HepG2 (cell line): ENCODE results near the gene SBK1. TPM values are rescaled to one million over a fixed set of nuclear protein-coding genes. Genes with fewer than 3 reads are reported as not detected.

Experiments
- CC2D1A ChIP-seq: sonication (generic); formaldehyde crosslinking; IDR thresholded peaks from 2 replicates; pipeline ENCODE4 v1.8.1; 2023; ENCODE audit warnings: mild to moderate bottlenecking, missing genetic modification reagents
- CENPBD1 ChIP-seq: sonication (generic); formaldehyde crosslinking; IDR thresholded peaks from 2 replicates; pipeline ENCODE4 v1.8.0; 2022; ENCODE audit warnings: missing genetic modification reagents, low read depth, mild to moderate bottlenecking, borderline replicate concordance
- DR1 ChIP-seq: sonication (generic); formaldehyde crosslinking; IDR thresholded peaks from 2 replicates; pipeline ENCODE4 v1.8.0; 2021; ENCODE audit warnings: mild to moderate bottlenecking, missing genetic modification reagents, inconsistent platforms
- EHMT2 ChIP-seq: fragments of 200-600 bp; sonication (generic); IDR thresholded peaks from 2 replicates; pipeline ENCODE4 v1.7.0; 2017; ENCODE audit warnings: antibody characterized with exemption, low read depth, low read length, borderline replicate concordance
- GATAD1 ChIP-seq: IDR thresholded peaks from 2 replicates; pipeline ENCODE4 v1.6.1; 2016; ENCODE audit warnings: missing genetic modification reagents, missing compliant biosample characterization
- HMGA1 ChIP-seq: sonication (generic); formaldehyde crosslinking; conservative IDR thresholded peaks from 2 replicates; pipeline ENCODE4 v1.4.0; 2020; ENCODE audit warnings: missing genetic modification reagents
- HNF4G ChIP-seq, 2 experiments: sonication (generic) in 1 of 2; formaldehyde crosslinking in 1 of 2; IDR thresholded peaks; 2 replicates each; pipeline versions ENCODE4 v1.4.0 to v1.6.1; 2011 to 2020; ENCODE audit warnings: borderline replicate concordance in 2 of 2, low read depth in 2 of 2, mild to moderate bottlenecking in 2 of 2, low read length in 1 of 2, missing genetic modification reagents in 1 of 2, moderate library complexity in 1 of 2
- KDM1A ChIP-seq: IDR thresholded peaks from 2 replicates; pipeline ENCODE4 v1.6.1; 2016; ENCODE audit warnings: missing compliant biosample characterization
- MIER3 ChIP-seq: IDR thresholded peaks from 2 replicates; pipeline ENCODE4 v1.6.1; 2016; ENCODE audit warnings: missing compliant biosample characterization, borderline replicate concordance
- NFRKB ChIP-seq: fragments of 450-650 bp; IDR thresholded peaks from 2 replicates; pipeline ENCODE4 v1.6.1; 2017
- PCBP1 ChIP-seq: fragments of 200-400 bp; formaldehyde crosslinking; IDR thresholded peaks from 2 replicates; pipeline ENCODE4 v1.6.1; 2017; ENCODE audit warnings: mild to moderate bottlenecking, low read depth, low read length, borderline replicate concordance
- PHF5A ChIP-seq: IDR thresholded peaks from one replicate; pipeline ENCODE4 v1.6.1; 2018; ENCODE audit warnings: low read depth, missing genetic modification reagents; ENCODE audit not compliant: unreplicated experiment
- PRMT3 ChIP-seq: sonication (generic); formaldehyde crosslinking; IDR thresholded peaks from 2 replicates; pipeline ENCODE4 v1.8.1; 2022; ENCODE audit warnings: low read depth, mild to moderate bottlenecking, moderate library complexity, missing genetic modification reagents, borderline replicate concordance
- XRCC5 ChIP-seq: fragments of 200-400 bp; formaldehyde crosslinking; optimal IDR thresholded peaks from 2 replicates; pipeline ENCODE3; 2017; ENCODE audit warnings: mild to moderate bottlenecking, low read length
- ZFP36L1 ChIP-seq: sonication (generic); formaldehyde crosslinking; IDR thresholded peaks from 2 replicates; pipeline ENCODE4 v1.8.0; 2022; ENCODE audit warnings: mild to moderate bottlenecking, missing genetic modification reagents, moderate library complexity
- ZNF138 ChIP-seq: sonication (generic); formaldehyde crosslinking; IDR thresholded peaks from 2 replicates; pipeline ENCODE4 v1.5.0; 2020; ENCODE audit warnings: mild to moderate bottlenecking, low read depth, missing genetic modification reagents
- ZNF20 ChIP-seq: sonication (generic); formaldehyde crosslinking; IDR thresholded peaks from 2 replicates; pipeline ENCODE4 v1.4.0; 2020; ENCODE audit warnings: mild to moderate bottlenecking, moderate library complexity, missing genetic modification reagents
- ZNF350 ChIP-seq: sonication (generic); formaldehyde crosslinking; IDR thresholded peaks from 2 replicates; pipeline ENCODE4 v1.4.0; 2020; ENCODE audit warnings: mild to moderate bottlenecking, low read depth, missing genetic modification reagents, borderline replicate concordance
- ZNF430 ChIP-seq: sonication (generic); formaldehyde crosslinking; IDR thresholded peaks from 2 replicates; pipeline ENCODE4 v1.9.0; 2021; ENCODE audit warnings: mild to moderate bottlenecking, missing genetic modification reagents
- ZNF7 ChIP-seq: IDR thresholded peaks from 2 replicates; pipeline ENCODE4 v1.6.1; 2016; ENCODE audit warnings: missing biosample characterization, missing genetic modification reagents
- ZNF724P ChIP-seq: sonication (generic); formaldehyde crosslinking; IDR thresholded peaks from 2 replicates; pipeline ENCODE4 v1.8.0; 2022; ENCODE audit warnings: missing genetic modification reagents, borderline replicate concordance
- ZNF800 ChIP-seq: sonication (generic); formaldehyde crosslinking; IDR thresholded peaks from 2 replicates; pipeline ENCODE4 v1.4.0; 2020; ENCODE audit warnings: missing genetic modification reagents
- polyA plus RNA-seq, 8 experiments: library from polyadenylated mRNA; depleted of rRNA in 3 of 8; stranded (reverse) in 7 of 8; unstranded in 1 of 8; fragments of >200 nt; fragmentation: Illumina TruSeq in 4 of 8; extraction: Trizol in 4 of 8; gene quantifications; 2 replicates each; pipeline versions ENCODE4 v1.2.1 to v1.2.3, GENCODE V29; 2011 to 2016; ENCODE audit warnings: low read depth in 4 of 8, missing spikeins in 1 of 8, mixed read lengths in 1 of 8; ENCODE audit not compliant: insufficient read depth in 1 of 8
- total RNA-seq, 5 experiments: library from RNA; depleted of rRNA; stranded (reverse); fragments of >200 nt; fragmentation: Illumina TruSeq; extraction: Trizol; gene quantifications; 2 replicates each; pipeline ENCODE4 v1.2.3, GENCODE V29; 2016; ENCODE audit warnings: low read depth in 1 of 5
- TF ChIP-seq, protein P1 (sequence below): sonication (generic); formaldehyde crosslinking; IDR thresholded peaks from 2 replicates; pipeline ENCODE4 v1.4.0; 2020; ENCODE audit warnings: mild to moderate bottlenecking, missing genetic modification reagents
- TF ChIP-seq, protein P2 (sequence below): sonication (generic); formaldehyde crosslinking; IDR thresholded peaks from 2 replicates; pipeline ENCODE4 v1.8.0; 2022; ENCODE audit warnings: missing genetic modification reagents, mild to moderate bottlenecking, borderline replicate concordance
- TF ChIP-seq, protein P3 (sequence below): sonication (generic); formaldehyde crosslinking; IDR thresholded peaks from 2 replicates; pipeline ENCODE4 v1.4.0; 2020; ENCODE audit warnings: missing genetic modification reagents; ENCODE audit errors: not compliant biosample characterization

The SBK1 gene
- total and polyA plus RNA-seq, 2 of the 13 experiments (the other 11 are each of a cell fraction or from before 2014, with no cell fraction given) = 0.15 to 0.17 TPM

DNA sequence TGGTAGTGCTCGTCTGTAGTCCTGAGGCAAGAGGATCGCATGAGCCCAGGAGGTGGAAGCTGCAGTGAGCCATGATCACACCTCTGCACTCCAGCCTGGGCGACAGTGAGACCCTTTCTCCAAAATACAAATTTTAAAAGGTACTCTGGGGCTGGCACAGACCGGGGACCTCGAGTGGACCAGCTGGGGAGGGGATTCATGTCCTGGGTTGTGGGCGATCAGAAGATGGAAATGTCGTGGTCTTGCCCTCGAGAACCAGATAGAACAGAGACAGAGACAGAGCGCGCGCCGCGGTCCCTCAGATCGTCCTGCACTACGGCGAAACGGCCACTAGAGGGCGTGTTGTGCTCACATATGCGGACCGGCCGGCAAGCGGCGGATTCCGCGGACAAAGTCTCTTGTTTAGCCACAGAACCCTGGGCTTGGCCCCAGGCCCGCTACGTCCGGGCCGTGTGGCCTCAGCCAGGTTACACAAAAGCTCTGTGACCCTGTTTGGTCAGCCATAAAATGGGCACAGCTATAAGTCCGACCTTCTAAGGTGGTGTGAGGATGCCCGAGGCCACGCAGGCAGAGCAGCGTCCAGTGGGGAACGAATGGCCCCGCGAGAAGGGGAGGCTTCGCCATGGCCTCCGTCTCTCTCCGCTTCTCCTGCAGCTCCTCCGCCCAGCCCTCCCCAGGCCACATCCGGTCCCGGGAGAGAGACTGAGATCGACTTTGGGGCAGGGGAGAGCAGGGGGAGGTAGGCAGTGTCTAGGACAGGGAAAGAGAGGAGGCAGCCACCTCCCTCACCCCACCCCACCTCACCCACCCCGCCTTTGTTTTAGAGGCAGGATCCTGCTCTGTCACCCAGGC is 14.6 kb upstream of the SBK1 start (continued):
- TF ChIP-seq ZNF350 (CRISPR knock-in tag) (peak; percentile 83; the same call in 1 of the 2 replicates), GATAD1 (CRISPR knock-in tag) (0 out of 2 replicates have a peak, but pooled peaks have one; percentile 44), ZNF138 (CRISPR knock-in tag) (no peak), NFRKB (no peak), ZNF20 (no peak), EHMT2 (no peak), CC2D1A (CRISPR knock-in tag) (peak; percentile 81; the same call in 1 of the 2 replicates), PRMT3 (CRISPR knock-in tag) (no peak), ZNF724P (CRISPR knock-in tag) (peak; percentile 25; the same call in 1 of the 2 replicates), MIER3 (CRISPR knock-in tag) (peak; percentile 69; the same call in 1 of the 2 replicates), PCBP1 (0 out of 2 replicates have a peak, but pooled peaks have one; percentile 53), CENPBD1 (CRISPR knock-in tag) (no peak), ZNF7 (CRISPR knock-in tag) (no peak), HMGA1 (CRISPR knock-in tag) (no peak), HNF4G (IDR thresholded peaks at IDR 0.05; ENCODE audit: borderline replicate concordance, low read depth, low read length) (no peak), HNF4G (CRISPR knock-in tag; IDR thresholded peaks at IDR 0.05; ENCODE audit: borderline replicate concordance, low read depth) (no peak), DR1 (no peak), PHF5A (CRISPR knock-in tag) (no peak), ZNF430 (CRISPR knock-in tag) (0 out of 2 replicates have a peak, but pooled peaks have one; percentile 58), KDM1A (peak; percentile 83), XRCC5 (peak; percentile 97), ZFP36L1 (no peak), ZNF800 (CRISPR knock-in tag) (peak; percentile 85; the same call in 1 of the 2 replicates)
- TF ChIP-seq, protein P1, sequence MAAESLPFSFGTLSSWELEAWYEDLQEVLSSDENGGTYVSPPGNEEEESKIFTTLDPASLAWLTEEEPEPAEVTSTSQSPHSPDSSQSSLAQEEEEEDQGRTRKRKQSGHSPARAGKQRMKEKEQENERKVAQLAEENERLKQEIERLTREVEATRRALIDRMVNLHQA = no peak
- TF ChIP-seq, protein P2, sequence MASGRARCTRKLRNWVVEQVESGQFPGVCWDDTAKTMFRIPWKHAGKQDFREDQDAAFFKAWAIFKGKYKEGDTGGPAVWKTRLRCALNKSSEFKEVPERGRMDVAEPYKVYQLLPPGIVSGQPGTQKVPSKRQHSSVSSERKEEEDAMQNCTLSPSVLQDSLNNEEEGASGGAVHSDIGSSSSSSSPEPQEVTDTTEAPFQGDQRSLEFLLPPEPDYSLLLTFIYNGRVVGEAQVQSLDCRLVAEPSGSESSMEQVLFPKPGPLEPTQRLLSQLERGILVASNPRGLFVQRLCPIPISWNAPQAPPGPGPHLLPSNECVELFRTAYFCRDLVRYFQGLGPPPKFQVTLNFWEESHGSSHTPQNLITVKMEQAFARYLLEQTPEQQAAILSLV = peak; percentile 89; the same call in 1 of the 2 replicates
- TF ChIP-seq, protein P3, sequence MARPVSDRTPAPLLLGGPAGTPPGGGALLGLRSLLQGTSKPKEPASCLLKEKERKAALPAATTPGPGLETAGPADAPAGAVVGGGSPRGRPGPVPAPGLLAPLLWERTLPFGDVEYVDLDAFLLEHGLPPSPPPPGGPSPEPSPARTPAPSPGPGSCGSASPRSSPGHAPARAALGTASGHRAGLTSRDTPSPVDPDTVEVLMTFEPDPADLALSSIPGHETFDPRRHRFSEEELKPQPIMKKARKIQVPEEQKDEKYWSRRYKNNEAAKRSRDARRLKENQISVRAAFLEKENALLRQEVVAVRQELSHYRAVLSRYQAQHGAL (CRISPR knock-in tag) = no peak
